Measurements from ENCODE around the gene RXYLT1. TPM values are rescaled to one million over a fixed set of nuclear protein-coding genes. Genes with fewer than 3 reads are reported as not detected.
A peak's percentile ranks its signal among the peaks of the same experiment; 100 is the strongest.

Gene RXYLT1
- polyA plus RNA-seq, 1 experiment = 18.2 TPM

- ChIA-PET CTCF (no interaction called here), POLR2A (interaction anchor here (0.7 to 1.0 kb wide), 2 partner anchors 23 to 582 kb away, joined by 3 read pairs; partner anchors contain the start of gene XPOT)
- no peak for DNase-seq (ENCODE audit: low read depth, low spot score)
- no peak for TF ChIP-seq CTCF (IDR thresholded peaks at IDR 0.05; ENCODE audit: low read depth, low read length)
- H3K27me3 ChIP-seq (ENCODE audit: control insufficient read depth, insufficient read depth, low read length) = no peaks in the 10 kb centered on the region
- peaks cover 12% of the 10 kb centered on the region for H3K9me3 ChIP-seq (ENCODE audit: control insufficient read depth, insufficient read depth, low read length)
- H3K27ac ChIP-seq (ENCODE audit: low read depth, low read length) = peak overlapping the region; percentile 82
- H3K4me3 ChIP-seq (ENCODE audit: low read depth, low read length) = peak overlapping the region; percentile 62
Measured at GRCh38 chr12:63821781-63822251, 42.1 kb downstream of the RXYLT1 start.

- H3K27ac ChIP-seq (ENCODE audit: low read depth, low read length) = peak overlapping the region; percentile 82
- POLR2A ChIA-PET = interaction anchor here (0.7 to 1.0 kb wide), 3 partner anchors 22 to 582 kb away, joined by 3 read pairs; partner anchors contain the start of genes SRGAP1 and XPOT
Measured at GRCh38 chr12:63822352-63822751, 42.6 kb downstream of the RXYLT1 start.

DNA sequence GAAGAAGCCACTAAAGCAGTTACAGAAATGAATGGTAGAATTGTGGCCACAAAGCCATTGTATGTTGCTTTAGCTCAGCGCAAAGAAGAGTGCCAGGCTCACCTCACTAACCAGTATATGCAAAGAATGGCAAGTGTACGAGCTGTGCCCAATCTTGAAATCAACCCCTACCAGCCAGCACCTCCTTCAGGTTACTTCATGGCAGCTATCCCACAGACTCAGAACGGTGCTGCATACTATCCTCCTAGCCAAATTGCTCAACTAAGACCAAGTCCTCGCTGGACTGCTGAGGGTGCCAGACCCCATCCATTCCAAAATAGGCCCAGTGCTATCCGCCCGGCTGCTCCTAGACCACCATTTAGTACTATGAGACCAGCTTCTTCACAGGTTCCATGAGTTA lies 43.3 kb downstream of the RXYLT1 start:
- CTCF ChIA-PET = interaction anchor here (0.5 to 1.3 kb wide), 6 partner anchors 10 to 567 kb away, joined by 3 to 5 read pairs (median 4); partner anchors contain the start of gene C12orf56

More at GRCh38 chr12:63822352-63822751, 42.6 kb downstream of the RXYLT1 start:
- DNase-seq (ENCODE audit: low read depth, low spot score) = peak; percentile 63
- Histone ChIP-seq H3K9me3 (ENCODE audit: control insufficient read depth, insufficient read depth, low read length) (peaks cover 12% of the 10 kb centered on the region), H3K4me3 (ENCODE audit: low read depth, low read length) (peak overlapping the region; percentile 62), H3K27me3 (ENCODE audit: control insufficient read depth, insufficient read depth, low read length) (no peaks in the 10 kb centered on the region)
- CTCF ChIA-PET = interaction anchor here (0.6 to 1.3 kb wide), 5 partner anchors 11 to 568 kb away, joined by 3 to 5 read pairs (median 4); partner anchors contain the start of gene C12orf56
- no peak for TF ChIP-seq CTCF (IDR thresholded peaks at IDR 0.05; ENCODE audit: low read depth, low read length)

DNA sequence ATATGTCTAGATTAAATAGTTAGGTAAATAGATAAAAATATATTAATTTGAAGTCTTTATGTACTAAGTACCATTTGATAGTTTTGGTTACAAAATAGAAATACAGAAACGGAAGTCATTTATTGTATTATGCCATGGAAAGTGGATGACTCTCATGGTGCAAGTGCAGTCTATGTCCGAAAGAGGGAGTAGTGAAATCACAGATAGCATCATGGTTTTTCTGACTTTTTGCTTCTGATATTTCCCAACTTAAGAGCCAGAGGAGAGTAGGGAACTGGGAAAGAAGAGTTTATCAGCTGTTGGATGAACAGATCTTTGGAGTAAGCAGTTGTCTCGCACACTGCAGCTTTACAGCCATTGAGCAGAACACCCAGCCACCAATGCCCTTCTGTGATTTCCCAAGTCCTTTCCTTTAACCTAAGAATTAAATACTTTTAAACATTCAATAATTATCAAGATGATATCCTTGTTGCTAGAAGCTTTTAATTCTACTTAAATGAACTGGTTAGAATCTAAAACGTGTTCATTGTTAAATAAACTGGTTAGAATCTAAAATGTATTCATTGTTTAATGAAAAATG lies 46.4 kb downstream of the RXYLT1 start:
- CTCF ChIA-PET = interaction anchor here (0.6 to 4.1 kb wide), 29 partner anchors 9 to 661 kb away, joined by 3 to 47 read pairs (median 4); partner anchors contain the start of gene C12orf56
- peak; percentile 92 for TF ChIP-seq CTCF (IDR thresholded peaks at IDR 0.05; ENCODE audit: low read depth, low read length)
- Histone ChIP-seq H3K27me3 (ENCODE audit: control insufficient read depth, insufficient read depth, low read length) (no peaks in the 10 kb centered on the region), H3K9me3 (ENCODE audit: control insufficient read depth, insufficient read depth, low read length) (peaks cover 15% of the 10 kb centered on the region), H3K27ac (ENCODE audit: low read depth, low read length) (no peak overlapping the region), H3K4me3 (ENCODE audit: low read depth, low read length) (no peak overlapping the region)
- POLR2A ChIA-PET = no interaction called here
- DNase-seq (ENCODE audit: low read depth, low spot score) = peak; percentile 59

More for the DNA sequence above, 43.3 kb downstream of the RXYLT1 start:
- H3K27ac ChIP-seq (ENCODE audit: low read depth, low read length) = no peak overlapping the region
- TF ChIP-seq CTCF (IDR thresholded peaks at IDR 0.05; ENCODE audit: low read depth, low read length) = no peak
- no peak overlapping the region for H3K4me3 ChIP-seq (ENCODE audit: low read depth, low read length)
- POLR2A ChIA-PET = interaction anchor here (1.0 kb wide), 1 partner anchor 581 kb away, joined by 3 read pairs; the partner anchor contains the start of gene XPOT
- DNase-seq (ENCODE audit: low read depth, low spot score) = no peak
- peaks cover 12% of the 10 kb centered on the region for H3K9me3 ChIP-seq (ENCODE audit: control insufficient read depth, insufficient read depth, low read length)
- no peaks in the 10 kb centered on the region for H3K27me3 ChIP-seq (ENCODE audit: control insufficient read depth, insufficient read depth, low read length)

DNA sequence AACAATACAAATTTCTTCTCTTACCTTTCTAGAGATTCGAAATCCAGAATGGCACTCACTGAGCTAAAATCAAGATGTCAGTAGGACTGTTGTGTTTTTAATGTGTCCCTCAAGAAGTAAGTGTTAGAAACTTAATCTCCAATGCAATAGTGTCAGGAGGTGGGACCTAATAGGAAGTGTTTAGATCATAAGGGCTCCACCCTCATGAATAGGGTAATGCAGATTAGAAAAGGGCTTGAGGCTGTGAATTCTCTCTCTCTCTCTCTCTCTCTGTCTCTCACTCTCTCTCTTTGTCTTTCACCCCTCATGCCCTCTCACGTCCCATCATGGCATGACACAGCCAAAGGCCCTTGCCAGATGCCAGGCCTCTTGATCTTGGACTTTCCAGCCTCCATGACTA lies 49.2 kb downstream of the RXYLT1 start:
- no peak for DNase-seq (ENCODE audit: low read depth, low spot score)
- Histone ChIP-seq H3K4me3 (ENCODE audit: low read depth, low read length) (no peak overlapping the region), H3K9me3 (ENCODE audit: control insufficient read depth, insufficient read depth, low read length) (peaks cover 7% of the 10 kb centered on the region; the same call in 1 of the 2 replicates), H3K27ac (ENCODE audit: low read depth, low read length) (no peak overlapping the region), H3K27me3 (ENCODE audit: control insufficient read depth, insufficient read depth, low read length) (no peaks in the 10 kb centered on the region)
- TF ChIP-seq CTCF (IDR thresholded peaks at IDR 0.05; ENCODE audit: low read depth, low read length) = no peak
- ChIA-PET CTCF (no interaction called here), POLR2A (no interaction called here)
